Breast epithelium (tissue), 4 donors: Measurements from ENCODE around the gene HEPN1. TPM values are rescaled to one million over a fixed set of nuclear protein-coding genes. Genes with fewer than 3 reads are reported as not detected.

ENCODE experiments used
- DNase-seq, 2 donors: peaks; one replicate each; pipeline ENCODE4 v3.0.0-alpha.2; 2019; ENCODE audit warnings: low spot score in 2 of 2
- H3K27ac ChIP-seq, 2 donors: fragments of 200-600 bp; sonication (generic) in 1 of 2; one replicate each; pipeline ENCODE4 v1.5.1; 2016 to 2019; ENCODE audit warnings: mild to moderate bottlenecking in 1 of 2
- H3K27me3 ChIP-seq, 2 donors: fragments of 200-600 bp; sonication (generic) in 1 of 2; one replicate each; pipeline versions ENCODE4 v1.5.1 to v1.6.0; 2017 to 2019; ENCODE audit warnings: control low read depth in 1 of 2, mild to moderate bottlenecking in 1 of 2
- H3K36me3 ChIP-seq: fragments of 200-600 bp; one replicate; pipeline ENCODE4 v1.5.1; 2019
- H3K4me1 ChIP-seq, 2 donors: fragments of 200-600 bp; sonication (generic); one replicate each; pipeline ENCODE4 v1.5.1; 2016 to 2019; ENCODE audit warnings: control low read depth in 1 of 2
- H3K4me3 ChIP-seq, 3 donors: fragments of 200-600 bp; sonication (generic); 1 replicate in 2 of 3; 2 replicates in 1 of 3; pipeline ENCODE4 v1.5.1; 2016 to 2019; ENCODE audit warnings: mild to moderate bottlenecking in 3 of 3, moderate library complexity in 2 of 3
- H3K9me3 ChIP-seq, 2 donors: fragments of 200-600 bp; sonication (generic) in 1 of 2; one replicate each; pipeline ENCODE4 v1.5.1; 2016 to 2019; ENCODE audit warnings: control low read depth in 1 of 2
- CTCF ChIP-seq, 3 donors: fragments of 450-650 bp; IDR thresholded peaks; one replicate each; pipeline ENCODE4 v1.5.1; 2016 to 2017; ENCODE audit warnings: antibody characterized with exemption in 3 of 3, mild to moderate bottlenecking in 3 of 3, moderate library complexity in 3 of 3
- POLR2A ChIP-seq: fragments of 450-650 bp; IDR thresholded peaks from one replicate; pipeline ENCODE4 v1.6.1; 2016; ENCODE audit warnings: antibody characterized with exemption, mild to moderate bottlenecking, moderate library complexity
- POLR2AphosphoS5 ChIP-seq, 3 donors: sonication (generic); formaldehyde crosslinking; IDR thresholded peaks; one replicate each; pipeline ENCODE4 v1.6.1; 2017; ENCODE audit warnings: antibody characterized with exemption in 3 of 3
- intact Hi-C: fragments of 100-400 bp; cut with DNase I; formaldehyde crosslinking; loops from one replicate; pipeline ENCODE4 v1.15.1; 2023; ENCODE audit warnings: low total_unique reads
- total RNA-seq, 3 donors: library from RNA; depleted of rRNA; stranded (reverse); fragments of >200 nt; gene quantifications; one replicate each; pipeline ENCODE4 v1.1.0, GENCODE V29; 2016

Gene HEPN1
- total RNA-seq, 3 donors from 2014 or later = not detected

- intact Hi-C loops = no loop called here
- Histone ChIP-seq H3K27ac (no peak overlapping the region), H3K9me3 (no peaks in the 10 kb centered on the region), H3K4me3 (no peak overlapping the region), H3K4me1 (no peaks in the 10 kb centered on the region), H3K27me3 (no peaks in the 10 kb centered on the region), H3K36me3 (no peaks in the 10 kb centered on the region)
- TF ChIP-seq POLR2AphosphoS5 (IDR thresholded peaks at IDR 0.05) (no peak), POLR2A (no peak), CTCF (IDR thresholded peaks at IDR 0.05) (no peak)
- no peak for DNase-seq
These were observed 26.8 kb downstream of the HEPN1 start for GRCh38 chr11:124945826-124946225.

- no peak overlapping the region for H3K4me3 ChIP-seq
- TF ChIP-seq POLR2AphosphoS5 (IDR thresholded peaks at IDR 0.05) (no peak), POLR2A (no peak), CTCF (IDR thresholded peaks at IDR 0.05) (no peak)
- no peak for DNase-seq
- intact Hi-C loops = no loop called here
- no peaks in the 10 kb centered on the region for H3K9me3 ChIP-seq
- no peaks in the 10 kb centered on the region for H3K4me1 ChIP-seq
- H3K36me3 ChIP-seq = no peaks in the 10 kb centered on the region
- H3K27me3 ChIP-seq = no peaks in the 10 kb centered on the region
- H3K27ac ChIP-seq = no peak overlapping the region
These were observed 27.7 kb downstream of the HEPN1 start for GRCh38 chr11:124946735-124947141.

- Histone ChIP-seq H3K27me3 (no peaks in the 10 kb centered on the region), H3K36me3 (no peaks in the 10 kb centered on the region), H3K4me1 (no peaks in the 10 kb centered on the region), H3K4me3 (no peak overlapping the region), H3K9me3 (no peaks in the 10 kb centered on the region), H3K27ac (no peak overlapping the region)
- intact Hi-C loops = no loop called here
- TF ChIP-seq POLR2AphosphoS5 (IDR thresholded peaks at IDR 0.05) = no peak
- no peak for TF ChIP-seq POLR2A
- DNase-seq = no peak
These were observed 31.7 kb downstream of the HEPN1 start for GRCh38 chr11:124950601-124951330.

- H3K9me3 ChIP-seq = no peaks in the 10 kb centered on the region
- H3K4me1 ChIP-seq = no peaks in the 10 kb centered on the region
- H3K36me3 ChIP-seq = no peaks in the 10 kb centered on the region
- H3K27me3 ChIP-seq = no peaks in the 10 kb centered on the region
- H3K27ac ChIP-seq = no peak overlapping the region
- TF ChIP-seq POLR2AphosphoS5 (IDR thresholded peaks at IDR 0.05) = no peak
- no peak for TF ChIP-seq CTCF (IDR thresholded peaks at IDR 0.05)
- TF ChIP-seq POLR2A = no peak
- no peak for DNase-seq
- H3K4me3 ChIP-seq = no peak overlapping the region
- intact Hi-C loops = no loop called here
These were observed 32.3 kb downstream of the HEPN1 start for GRCh38 chr11:124951341-124951740.

- intact Hi-C loops = no loop called here
- peak within 1 kb of the TSS; percentile 60 to 72 (median 69) for H3K4me3 ChIP-seq
- TF ChIP-seq POLR2A = peak; percentile 83
- TF ChIP-seq CTCF (IDR thresholded peaks at IDR 0.05) = peak in 1 of 3 donors; percentile 10
- peak; percentile 87 to 98 (median 95) for TF ChIP-seq POLR2AphosphoS5 (IDR thresholded peaks at IDR 0.05)
These were observed 34.9 kb downstream of the HEPN1 start, which contains the start of gene CCDC15 for GRCh38 chr11:124953753-124954589. TSS of gene CCDC15 (plus strand) at chr11:124954202. CDS start at chr11:124954733, 531 bp downstream.

More at GRCh38 chr11:124953753-124954589, 34.9 kb downstream of the HEPN1 start, which contains the start of gene CCDC15:
- Histone ChIP-seq H3K27ac (peak within 1 kb of the TSS; percentile 87), H3K4me1 (no peaks in the 10 kb centered on the region), H3K36me3 (no peaks in the 10 kb centered on the region), H3K27me3 (no peaks in the 10 kb centered on the region), H3K9me3 (no peaks in the 10 kb centered on the region)
- peak; percentile 95 to 97 for DNase-seq
